H1 (cell line): ENCODE results near the gene PDGFD. TPM values are rescaled to one million over a fixed set of nuclear protein-coding genes. Genes with fewer than 3 reads are reported as not detected.

Source experiments
- CTCF ChIA-PET: fragments of 300-600 bp; sonication (Branson Sonifier 250); formaldehyde crosslinking; loops from one replicate; lab custom pipeline; 2021; ENCODE audit not compliant: partially characterized antibody; lab: Charles Lee
- POLR2A ChIA-PET: fragments of 300-600 bp; sonication (Branson Sonifier 250); formaldehyde crosslinking; loops from one replicate; lab custom pipeline; 2021; ENCODE audit warnings: inconsistent platforms; ENCODE audit not compliant: partially characterized antibody; lab: Charles Lee
- DNase-seq, 2 experiments: peaks; one replicate each; pipeline versions ENCODE4 v3.0.0 to v3.0.0-alpha.2; 2010 to 2022; ENCODE audit warnings: low spot score in 2 of 2, low read depth in 1 of 2, mixed read lengths in 1 of 2
- FAIRE-seq: peaks from 2 replicates; lab custom pipeline; 2011; peaks lifted over from hg19 to GRCh38; lab: Jason Lieb, UNC
- H2AFZ ChIP-seq: 2 replicates; pipeline ENCODE4 v1.8.1; 2012; ENCODE audit warnings: low read length, inconsistent platforms
- H2AK5ac ChIP-seq: 2 replicates; pipeline ENCODE4 v1.6.1; 2013; ENCODE audit warnings: low read depth, low read length
- H2BK120ac ChIP-seq: replicated peaks from 2 replicates; pipeline ENCODE3; 2013; ENCODE audit warnings: low read depth, low read length, inconsistent platforms
- H2BK12ac ChIP-seq: 2 replicates; pipeline ENCODE4 v1.6.1; 2013; ENCODE audit warnings: low read depth, low read length
- H2BK15ac ChIP-seq: 2 replicates; pipeline ENCODE4 v1.6.1; 2013; ENCODE audit warnings: low read length
- H2BK20ac ChIP-seq: 2 replicates; pipeline ENCODE4 v1.6.1; 2013; ENCODE audit warnings: low read length
- H2BK5ac ChIP-seq: 2 replicates; pipeline ENCODE4 v1.6.1; 2013; ENCODE audit warnings: low read depth, low read length
- H3K14ac ChIP-seq: 2 replicates; pipeline ENCODE4 v1.6.1; 2013; ENCODE audit warnings: inconsistent platforms; ENCODE audit not compliant: insufficient read length
- H3K18ac ChIP-seq: 2 replicates; pipeline ENCODE4 v1.6.1; 2013; ENCODE audit warnings: low read length; ENCODE audit errors: extremely low read depth
- H3K23ac ChIP-seq: 2 replicates; pipeline ENCODE4 v1.6.1; 2013; ENCODE audit warnings: inconsistent platforms; ENCODE audit not compliant: insufficient read length
- H3K23me2 ChIP-seq: 2 replicates; pipeline ENCODE4 v1.6.1; 2013; ENCODE audit warnings: low read depth, low read length
- H3K27ac ChIP-seq: 2 replicates; pipeline ENCODE4 v1.6.1; 2011; ENCODE audit warnings: low read depth, low read length, inconsistent platforms
- H3K27me3 ChIP-seq, 4 experiments: replicated peaks in 1 of 4; 1 replicate in 1 of 4; 2 replicates in 3 of 4; pipeline versions ENCODE4 v1.6.1 to v1.8.1; 2011 to 2013; ENCODE audit warnings: low read length in 3 of 4, mild to moderate bottlenecking in 3 of 4, inconsistent platforms in 2 of 4, mixed read lengths in 2 of 4, moderate library complexity in 1 of 4; ENCODE audit not compliant: control insufficient read depth in 3 of 4, insufficient read depth in 3 of 4; ENCODE audit errors: extremely low read depth in 1 of 4
- H3K36me3 ChIP-seq, 4 experiments: 2 replicates each; pipeline versions ENCODE4 v1.6.1 to v1.8.1; 2011 to 2013; ENCODE audit warnings: mild to moderate bottlenecking in 4 of 4, low read length in 3 of 4, moderate library complexity in 2 of 4, control low read depth in 1 of 4, inconsistent platforms in 1 of 4; ENCODE audit not compliant: insufficient read depth in 4 of 4, control insufficient read depth in 2 of 4
- H3K4ac ChIP-seq: replicated peaks from 2 replicates; pipeline ENCODE3; 2013; ENCODE audit warnings: low read length, low read depth, mixed read lengths, inconsistent platforms; ENCODE audit not compliant: insufficient read length
- H3K4me1 ChIP-seq, 4 experiments: replicated peaks in 1 of 4; 1 replicate in 1 of 4; 2 replicates in 3 of 4; pipeline versions ENCODE4 v1.6.1 to v1.8.1; 2011 to 2013; ENCODE audit warnings: low read length in 3 of 4, inconsistent platforms in 2 of 4, mixed read lengths in 1 of 4; ENCODE audit not compliant: insufficient read depth in 4 of 4, control insufficient read depth in 3 of 4
- H3K4me2 ChIP-seq, 2 experiments: 2 replicates each; pipeline versions ENCODE4 v1.6.1 to v1.8.1; 2011 to 2013; ENCODE audit warnings: low read depth in 2 of 2, low read length in 2 of 2, control low read depth in 1 of 2, inconsistent platforms in 1 of 2, mild to moderate bottlenecking in 1 of 2; ENCODE audit not compliant: insufficient read depth in 1 of 2
- H3K4me3 ChIP-seq, 4 experiments: fragments of 200-600, 300-600 bp in 1 of 4; sonication (generic), shearing (Covaris generic), sonication (Bioruptor Twin) in 1 of 4; 2 replicates each; pipeline versions ENCODE4 v1.5.1 to v1.8.1; 2011 to 2016; ENCODE audit warnings: low read length in 4 of 4, low read depth in 3 of 4, control low read depth in 2 of 4, inconsistent platforms in 2 of 4, mild to moderate bottlenecking in 2 of 4, mixed read lengths in 1 of 4, moderate library complexity in 1 of 4; ENCODE audit not compliant: insufficient read depth in 2 of 4; ENCODE audit errors: extremely low read depth in 1 of 4
- H3K56ac ChIP-seq: replicated peaks from 2 replicates; pipeline ENCODE3; 2013; ENCODE audit warnings: low read depth, mild to moderate bottlenecking, mixed read lengths, low read length, inconsistent platforms; ENCODE audit not compliant: insufficient read length
- H3K79me1 ChIP-seq: 2 replicates; pipeline ENCODE4 v1.6.1; 2013; ENCODE audit warnings: low read depth, low read length, control low read depth
- H3K79me2 ChIP-seq, 2 experiments: 2 replicates each; pipeline versions ENCODE4 v1.6.1 to v1.8.1; 2012 to 2013; ENCODE audit warnings: low read length in 2 of 2, mild to moderate bottlenecking in 2 of 2, inconsistent platforms in 1 of 2; ENCODE audit not compliant: insufficient read depth in 2 of 2, control insufficient read depth in 1 of 2
- H3K9ac ChIP-seq, 4 experiments: replicated peaks in 1 of 4; 1 replicate in 1 of 4; 2 replicates in 3 of 4; pipeline versions ENCODE4 v1.6.1 to v1.8.1; 2011 to 2013; ENCODE audit warnings: low read depth in 3 of 4, low read length in 3 of 4, control low read depth in 2 of 4, mild to moderate bottlenecking in 2 of 4, moderate library complexity in 2 of 4, inconsistent platforms in 1 of 4; ENCODE audit errors: extremely low read depth in 1 of 4
- H3K9me3 ChIP-seq, 2 experiments: 2 replicates each; pipeline versions ENCODE4 v1.6.1 to v1.8.1; 2012 to 2013; ENCODE audit warnings: mild to moderate bottlenecking in 2 of 2, moderate library complexity in 2 of 2, control low read depth in 1 of 2, inconsistent platforms in 1 of 2, low read depth in 1 of 2, low read length in 1 of 2, mixed read lengths in 1 of 2; ENCODE audit not compliant: insufficient read depth in 2 of 2
- H4K20me1 ChIP-seq, 2 experiments: replicated peaks in 1 of 2; 2 replicates each; pipeline versions ENCODE3 to v1.8.1; 2011 to 2013; ENCODE audit warnings: inconsistent platforms in 2 of 2, low read length in 2 of 2, mild to moderate bottlenecking in 1 of 2; ENCODE audit not compliant: insufficient read depth in 2 of 2, control insufficient read depth in 1 of 2
- H4K5ac ChIP-seq: 2 replicates; pipeline ENCODE4 v1.6.1; 2013; ENCODE audit warnings: low read length, low read depth, mixed read lengths, inconsistent platforms; ENCODE audit not compliant: insufficient read length
- H4K8ac ChIP-seq: 2 replicates; pipeline ENCODE4 v1.8.0; 2013; ENCODE audit warnings: mild to moderate bottlenecking, moderate library complexity, low read length, inconsistent platforms; ENCODE audit not compliant: insufficient read depth; ENCODE audit errors: extremely low read depth
- H4K91ac ChIP-seq: replicated peaks from 2 replicates; pipeline ENCODE3; 2013; ENCODE audit warnings: low read length, mixed read lengths, inconsistent platforms; ENCODE audit not compliant: insufficient read length
- CEBPB ChIP-seq: IDR thresholded peaks from 2 replicates; pipeline ENCODE4 v1.6.1; 2012; ENCODE audit warnings: low read depth, low read length
- CREB1 ChIP-seq: IDR thresholded peaks from 2 replicates; pipeline ENCODE4 v1.6.1; 2012; ENCODE audit warnings: inconsistent platforms
- CTCF ChIP-seq, 3 experiments: IDR thresholded peaks; 1 replicate in 2 of 3; 2 replicates in 1 of 3; pipeline versions ENCODE4 v1.5.1 to v1.6.1; 2011; ENCODE audit warnings: low read length in 3 of 3, mild to moderate bottlenecking in 3 of 3, inconsistent platforms in 2 of 3, low read depth in 1 of 3, moderate library complexity in 1 of 3; ENCODE audit not compliant: insufficient read depth in 1 of 3; ENCODE audit errors: control extremely low read depth in 1 of 3
- EP300 ChIP-seq, 2 experiments: IDR thresholded peaks; 1 replicate in 1 of 2; 2 replicates in 1 of 2; pipeline ENCODE4 v1.6.1; 2011 to 2012; ENCODE audit warnings: low read depth in 2 of 2, low read length in 2 of 2, mild to moderate bottlenecking in 2 of 2, borderline replicate concordance in 1 of 2, inconsistent platforms in 1 of 2, moderate library complexity in 1 of 2
- HDAC2 ChIP-seq, 2 experiments: fragments of 300-600 bp in 1 of 2; sonication (generic) in 1 of 2; IDR thresholded peaks; 2 replicates each; pipeline ENCODE4 v1.6.1; 2011 to 2012; ENCODE audit warnings: low read depth in 2 of 2, low read length in 2 of 2, mild to moderate bottlenecking in 2 of 2, moderate library complexity in 2 of 2, borderline replicate concordance in 1 of 2, inconsistent platforms in 1 of 2
- KDM4A ChIP-seq: IDR thresholded peaks from one replicate; pipeline ENCODE4 v1.7.1; 2012; ENCODE audit warnings: low read depth, mild to moderate bottlenecking, moderate library complexity, low read length, inconsistent platforms; ENCODE audit not compliant: severe bottlenecking
- MAFK ChIP-seq: IDR thresholded peaks from 2 replicates; pipeline ENCODE4 v1.6.1; 2012; ENCODE audit warnings: low read depth, mild to moderate bottlenecking, improper control_type of control experiment, low read length
- SP1 ChIP-seq: IDR thresholded peaks from 2 replicates; pipeline ENCODE4 v1.6.1; 2011; ENCODE audit warnings: low read depth, low read length
- SP4 ChIP-seq: IDR thresholded peaks from 2 replicates; pipeline ENCODE4 v1.6.1; 2012; ENCODE audit warnings: low read length, inconsistent platforms
- TAF1 ChIP-seq: IDR thresholded peaks from 2 replicates; pipeline ENCODE4 v1.6.1; 2011; ENCODE audit warnings: mild to moderate bottlenecking, low read depth, low read length
- TAF7 ChIP-seq: optimal IDR thresholded peaks from 2 replicates; pipeline ENCODE3; 2011; ENCODE audit warnings: low read depth, mild to moderate bottlenecking, inconsistent platforms, low read length, moderate library complexity, borderline replicate concordance
- WGBS, 2 experiments: shearing (Covaris generic) in 1 of 2; methylation state at CpG; one replicate each; pipeline versions ENCODE4 v1.1.6 to v1.1.7; 2013 to 2015; ENCODE audit warnings: low lambda C conversion rate in 2 of 2, mixed read lengths in 2 of 2, inconsistent platforms in 1 of 2, low coverage in 1 of 2, missing lambda C conversion rate in 1 of 2; ENCODE audit not compliant: insufficient replicate concordance in 2 of 2, insufficient coverage in 1 of 2, insufficient read length in 1 of 2; ENCODE audit errors: extremely low coverage in 1 of 2, missing lambda C conversion rate in 1 of 2; 5-methylcytosine and 5-hydroxymethylcytosine counted together
- polyA plus RNA-seq, 7 experiments: library from polyadenylated mRNA; depleted of rRNA in 3 of 7; stranded (reverse) in 5 of 7; unstranded in 2 of 7; fragments of >200 nt in 5 of 7; fragments of 200-250 nt in 2 of 7; gene quantifications; 1 replicate in 5 of 7; 2 replicates in 1 of 7; 4 replicates in 1 of 7; pipeline versions ENCODE4 v1.2.1 to v1.2.3, GENCODE V29; 2011 to 2013; ENCODE audit warnings: missing spikeins in 2 of 7, mixed read lengths in 2 of 7
- total RNA-seq: library from RNA; stranded (reverse); fragmentation: NEBNext Ultra II Directional; extraction: Animal tissue kit (Norgen Biotek cat#: 25700); gene quantifications from 2 replicates; pipeline ENCODE4 v1.2.1, GENCODE V29; 2021
- TF ChIP-seq, protein P1 (sequence below): IDR thresholded peaks from 2 replicates; pipeline ENCODE4 v1.6.1; 2012; ENCODE audit warnings: inconsistent platforms

Gene PDGFD
- total and polyA plus RNA-seq, 2 of the 8 experiments (the other 6 are each of a cell fraction or from before 2014, with no cell fraction given): 1.1 to 3.9 TPM

GRCh38 chr11:103894673-103895072, 269.3 kb downstream of the PDGFD start:
- no peak overlapping the region for H3K4me2 ChIP-seq
- no peaks in the 10 kb centered on the region for H4K20me1 ChIP-seq
- H2BK20ac ChIP-seq: no peak overlapping the region
- H3K4me3 ChIP-seq: no peak overlapping the region
- no peaks in the 10 kb centered on the region for H3K9me3 ChIP-seq
- H3K4ac ChIP-seq: no peak overlapping the region
- H3K56ac ChIP-seq: no peak overlapping the region
- H3K36me3 ChIP-seq: no peaks in the 10 kb centered on the region
- H4K91ac ChIP-seq: no peak overlapping the region
- H3K79me2 ChIP-seq: no peaks in the 10 kb centered on the region
- H2BK120ac ChIP-seq: no peak overlapping the region
- H4K8ac ChIP-seq: no peak overlapping the region
- no peak overlapping the region for H3K27ac ChIP-seq
- H3K23me2 ChIP-seq: no peaks in the 10 kb centered on the region; the same call in 1 of the 2 replicates
- H2BK12ac ChIP-seq: no peak overlapping the region
- H3K18ac ChIP-seq: no peak overlapping the region
- no peaks in the 10 kb centered on the region for H3K79me1 ChIP-seq
- H3K27me3 ChIP-seq: no peaks in the 10 kb centered on the region
- no peak overlapping the region for H3K23ac ChIP-seq
- no peak overlapping the region for H2AFZ ChIP-seq
- H3K9ac ChIP-seq: no peak overlapping the region
- H3K14ac ChIP-seq: no peak overlapping the region
- H2BK5ac ChIP-seq: no peak overlapping the region
- no peak overlapping the region for H2BK15ac ChIP-seq
- no peak for DNase-seq
- H4K5ac ChIP-seq: no peak overlapping the region
- H2AK5ac ChIP-seq: no peak overlapping the region
- H3K4me1 ChIP-seq: no peaks in the 10 kb centered on the region
- no peak for FAIRE-seq
- POLR2A ChIA-PET: no interaction called here
- 78% methylated on average over 3 of the region's 3 CpGs; no CpG with 5 or more reads in 1 of the 2 experiments for WGBS, 2 experiments
- CTCF ChIA-PET: interaction anchor here (0.9 to 1.0 kb wide), 2 partner anchors 224 to 270 kb away, joined by 3 read pairs; partner anchors contain the start of gene PDGFD
- no peak for TF ChIP-seq CREB1
- TF ChIP-seq CEBPB: no peak
- TF ChIP-seq EP300 (IDR thresholded peaks at IDR 0.05; ENCODE audit: borderline replicate concordance in 1 of 2, low read depth in 2 of 2, low read length in 2 of 2): no peak
- no peak for TF ChIP-seq TAF7
- no peak for TF ChIP-seq HDAC2 (IDR thresholded peaks at IDR 0.05; ENCODE audit: borderline replicate concordance in 1 of 2, low read depth in 2 of 2, low read length in 2 of 2)
- no peak for TF ChIP-seq TAF1
- no peak for TF ChIP-seq KDM4A
- no peak for TF ChIP-seq CTCF (IDR thresholded peaks at IDR 0.05; ENCODE audit: control extremely low read depth in 1 of 3, insufficient read depth in 1 of 3, low read depth in 1 of 3, low read length in 3 of 3)
- TF ChIP-seq SP1: no peak
- no peak for TF ChIP-seq MAFK
- TF ChIP-seq, protein P1, sequence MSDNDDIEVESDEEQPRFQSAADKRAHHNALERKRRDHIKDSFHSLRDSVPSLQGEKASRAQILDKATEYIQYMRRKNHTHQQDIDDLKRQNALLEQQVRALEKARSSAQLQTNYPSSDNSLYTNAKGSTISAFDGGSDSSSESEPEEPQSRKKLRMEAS: no peak
- TF ChIP-seq SP4: no peak
